Keratinocyte (primary cell): ENCODE results near the gene KHDC4. TPM values are rescaled to one million over a fixed set of nuclear protein-coding genes. Genes with fewer than 3 reads are reported as not detected.

Experiments used
- DNase-seq: peaks from one replicate; pipeline ENCODE4 v3.0.0-alpha.2; 2011; ENCODE audit warnings: low read depth, missing footprints, low spot score
- FAIRE-seq: peaks from 2 replicates; lab custom pipeline; 2011; peaks lifted over from hg19 to GRCh38; lab: Jason Lieb, UNC
- H2AFZ ChIP-seq: 2 replicates; pipeline ENCODE4 v1.6.0; 2012; ENCODE audit warnings: low read length, control low read depth, inconsistent platforms; ENCODE audit not compliant: control insufficient read depth
- H3K27ac ChIP-seq: 2 replicates; pipeline ENCODE4 v1.5.1; 2011; ENCODE audit warnings: low read length; ENCODE audit not compliant: control insufficient read depth, insufficient read depth
- H3K27me3 ChIP-seq: 3 replicates; pipeline ENCODE4 v1.6.0; 2011; ENCODE audit warnings: low read length; ENCODE audit not compliant: control insufficient read depth, insufficient read depth; ENCODE audit errors: extremely low read depth
- H3K36me3 ChIP-seq, 2 experiments: 2 replicates in 1 of 2; 3 replicates in 1 of 2; pipeline ENCODE4 v1.5.1; 2011; ENCODE audit warnings: low read length in 2 of 2, mild to moderate bottlenecking in 1 of 2; ENCODE audit not compliant: control insufficient read depth in 2 of 2, insufficient read depth in 2 of 2; ENCODE audit errors: extremely low read depth in 1 of 2
- H3K4me1 ChIP-seq: 3 replicates; pipeline ENCODE4 v1.5.1; 2011; ENCODE audit warnings: low read length; ENCODE audit not compliant: control insufficient read depth, insufficient read depth; ENCODE audit errors: extremely low read depth
- H3K4me2 ChIP-seq: 3 replicates; pipeline ENCODE4 v1.6.0; 2011; ENCODE audit warnings: low read depth, low read length; ENCODE audit not compliant: control insufficient read depth, insufficient read depth; ENCODE audit errors: extremely low read depth
- H3K4me3 ChIP-seq, 3 experiments: fragments of 200-600 bp in 1 of 3; sonication (generic) in 1 of 3; 2 replicates in 2 of 3; 3 replicates in 1 of 3; pipeline ENCODE4 v1.5.1; 2011 to 2016; ENCODE audit warnings: low read length in 3 of 3, mild to moderate bottlenecking in 3 of 3, control low read depth in 2 of 3, inconsistent platforms in 1 of 3, low read depth in 1 of 3, mixed read lengths in 1 of 3, mixed run types in 1 of 3, moderate library complexity in 1 of 3; ENCODE audit not compliant: control insufficient read depth in 2 of 3, insufficient read depth in 2 of 3; ENCODE audit errors: extremely low read depth in 1 of 3
- H3K79me2 ChIP-seq: 2 replicates; pipeline ENCODE4 v1.6.0; 2012; ENCODE audit warnings: low read length; ENCODE audit not compliant: control insufficient read depth, insufficient read depth
- H3K9ac ChIP-seq: 3 replicates; pipeline ENCODE4 v1.6.0; 2011; ENCODE audit warnings: low read length; ENCODE audit not compliant: control insufficient read depth, insufficient read depth; ENCODE audit errors: extremely low read depth
- H3K9me1 ChIP-seq: 3 replicates; pipeline ENCODE4 v1.6.0; 2011; ENCODE audit warnings: low read length; ENCODE audit not compliant: control insufficient read depth, insufficient read depth; ENCODE audit errors: extremely low read depth
- H3K9me3 ChIP-seq: 2 replicates; pipeline ENCODE4 v1.5.1; 2012; ENCODE audit warnings: low read depth, low read length; ENCODE audit not compliant: control insufficient read depth
- H4K20me1 ChIP-seq: 3 replicates; pipeline ENCODE4 v1.6.0; 2011; ENCODE audit warnings: low read length; ENCODE audit not compliant: control insufficient read depth, insufficient read depth; ENCODE audit errors: extremely low read depth
- EZH2 ChIP-seq: IDR thresholded peaks from one replicate; pipeline ENCODE4 v1.6.1; 2012; ENCODE audit warnings: inconsistent platforms, mild to moderate bottlenecking, low read length, moderate library complexity
- dilution Hi-C: fragments of 300-500 bp; cut with MboI; formaldehyde crosslinking; loops from one replicate; pipeline ENCODE4 v1.7.0; 2020; ENCODE audit warnings: low sequenced_read_pairs; ENCODE audit not compliant: extremely low pct_ligation_motif_present
- polyA plus RNA-seq, 5 experiments: library from polyadenylated mRNA; depleted of rRNA in 3 of 5; stranded (reverse) in 3 of 5; stranded (forward) in 1 of 5; unstranded in 1 of 5; fragments of >200 nt; gene quantifications; 1 replicate in 1 of 5; 2 replicates in 3 of 5; 3 replicates in 1 of 5; pipeline versions ENCODE4 v1.2.1 to v1.2.3, GENCODE V29; 2011 to 2012; ENCODE audit warnings: missing spikeins in 2 of 5, low read depth in 1 of 5, low replicate concordance in 1 of 5
- TF ChIP-seq, protein P1 (sequence below), 3 experiments: IDR thresholded peaks in 1 of 3; conservative IDR thresholded peaks in 1 of 3; optimal IDR thresholded peaks in 1 of 3; 2 replicates in 2 of 3; 3 replicates in 1 of 3; pipeline versions ENCODE3 to v1.5.1; 2011; ENCODE audit warnings: low read length in 3 of 3, mild to moderate bottlenecking in 3 of 3, moderate library complexity in 2 of 3, control low read depth in 1 of 3, inconsistent platforms in 1 of 3; ENCODE audit not compliant: insufficient read depth in 2 of 3; ENCODE audit errors: extremely low read depth in 1 of 3

Gene KHDC4
- polyA plus RNA-seq, 1 donor (not counting 4 experiments of a cell fraction or from before 2014, with no cell fraction given) = 51.3 TPM

- Histone ChIP-seq H3K9ac (peak overlapping the region; percentile 92), H4K20me1 (peaks cover 34% of the 10 kb centered on the region), H3K9me3 (no peaks in the 10 kb centered on the region), H3K36me3 (peaks cover 4 to 12% of the 10 kb centered on the region in 2 experiments), H3K4me3 (peak overlapping the region in 2 of 3 experiments; percentile 75 to 90), H3K79me2 (peaks cover 84% of the 10 kb centered on the region), H3K4me2 (peak overlapping the region; percentile 92), H3K4me1 (peaks cover 52% of the 10 kb centered on the region), H2AFZ (no peak overlapping the region), H3K9me1 (peaks cover 8% of the 10 kb centered on the region), H3K27ac (no peak overlapping the region), H3K27me3 (no peaks in the 10 kb centered on the region)
- FAIRE-seq (no peak), DNase-seq (no peak)
- no peak for TF ChIP-seq EZH2
- TF ChIP-seq, protein P1, sequence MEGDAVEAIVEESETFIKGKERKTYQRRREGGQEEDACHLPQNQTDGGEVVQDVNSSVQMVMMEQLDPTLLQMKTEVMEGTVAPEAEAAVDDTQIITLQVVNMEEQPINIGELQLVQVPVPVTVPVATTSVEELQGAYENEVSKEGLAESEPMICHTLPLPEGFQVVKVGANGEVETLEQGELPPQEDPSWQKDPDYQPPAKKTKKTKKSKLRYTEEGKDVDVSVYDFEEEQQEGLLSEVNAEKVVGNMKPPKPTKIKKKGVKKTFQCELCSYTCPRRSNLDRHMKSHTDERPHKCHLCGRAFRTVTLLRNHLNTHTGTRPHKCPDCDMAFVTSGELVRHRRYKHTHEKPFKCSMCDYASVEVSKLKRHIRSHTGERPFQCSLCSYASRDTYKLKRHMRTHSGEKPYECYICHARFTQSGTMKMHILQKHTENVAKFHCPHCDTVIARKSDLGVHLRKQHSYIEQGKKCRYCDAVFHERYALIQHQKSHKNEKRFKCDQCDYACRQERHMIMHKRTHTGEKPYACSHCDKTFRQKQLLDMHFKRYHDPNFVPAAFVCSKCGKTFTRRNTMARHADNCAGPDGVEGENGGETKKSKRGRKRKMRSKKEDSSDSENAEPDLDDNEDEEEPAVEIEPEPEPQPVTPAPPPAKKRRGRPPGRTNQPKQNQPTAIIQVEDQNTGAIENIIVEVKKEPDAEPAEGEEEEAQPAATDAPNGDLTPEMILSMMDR (optimal IDR thresholded peaks at IDR 0.05 in 1 of 3, IDR thresholded peaks at IDR 0.05 in 1 of 3, conservative IDR thresholded peaks at IDR 0.05 in 1 of 3; ENCODE audit: extremely low read depth in 1 of 3, insufficient read depth in 2 of 3, low read length in 3 of 3) = no peak
- dilution Hi-C loops = no loop called here
These were observed 41.3 kb upstream of the KHDC4 start for GRCh38 chr1:155975375-155976061.

DNA sequence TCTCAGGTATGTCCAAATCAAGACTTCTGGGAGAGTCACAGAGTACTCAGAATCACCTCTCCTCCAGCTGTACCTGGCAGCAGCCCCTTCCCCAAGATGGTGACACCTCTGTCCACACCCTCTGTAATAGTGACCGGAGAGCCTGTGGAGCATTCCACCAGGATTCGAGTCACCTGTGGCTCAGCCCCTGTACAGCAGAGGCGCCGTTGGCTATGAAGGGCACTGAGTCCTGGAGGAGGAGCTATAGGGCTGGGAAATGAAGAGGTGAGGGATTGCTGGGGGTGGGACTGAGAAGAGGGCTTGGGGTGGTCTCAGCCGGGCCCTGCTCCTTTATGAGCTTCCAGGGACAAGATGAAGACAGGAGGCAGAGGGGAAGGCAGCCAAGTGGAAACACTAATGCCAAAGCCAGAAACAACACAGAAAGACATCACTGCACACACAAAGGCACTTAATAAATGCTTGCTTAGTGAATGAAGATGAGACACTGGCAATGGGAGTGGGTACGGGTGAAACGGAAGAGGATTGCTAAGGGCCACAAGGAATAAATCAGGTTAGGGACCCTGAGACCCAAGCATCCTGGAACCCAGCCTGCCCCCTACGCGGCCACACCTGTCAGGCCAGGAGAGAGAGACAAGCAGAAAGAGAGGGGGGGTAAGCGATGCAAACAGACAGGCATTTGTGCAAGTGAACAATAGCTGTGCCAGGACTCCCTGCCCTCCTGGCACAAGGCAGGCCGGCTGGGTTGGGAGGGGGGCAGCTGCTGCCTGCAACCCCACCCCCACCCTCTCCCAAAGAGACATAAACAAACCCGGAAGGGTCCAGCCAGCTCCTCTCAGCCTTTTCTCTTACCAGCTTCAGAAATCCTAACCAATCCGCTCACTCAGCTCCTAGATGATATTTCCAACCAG is 40.2 kb upstream of the KHDC4 start:
- Histone ChIP-seq H3K9me3 (no peaks in the 10 kb centered on the region), H3K79me2 (peaks cover 94% of the 10 kb centered on the region), H4K20me1 (peaks cover 34% of the 10 kb centered on the region), H3K36me3 (peaks cover 8 to 17% of the 10 kb centered on the region in 2 experiments), H3K27me3 (no peaks in the 10 kb centered on the region), H3K9me1 (peaks cover 6% of the 10 kb centered on the region), H3K4me1 (peaks cover 42% of the 10 kb centered on the region), H3K27ac (no peak overlapping the region), H3K4me3 (peak overlapping the region in 1 of 3 experiments; percentile 39), H3K9ac (no peak overlapping the region), H3K4me2 (peak overlapping the region; percentile 92), H2AFZ (no peak overlapping the region)
- dilution Hi-C loops = no loop called here
- no peak for DNase-seq
- no peak for FAIRE-seq
- TF ChIP-seq, protein P1 (optimal IDR thresholded peaks at IDR 0.05 in 1 of 3, IDR thresholded peaks at IDR 0.05 in 1 of 3, conservative IDR thresholded peaks at IDR 0.05 in 1 of 3; ENCODE audit: extremely low read depth in 1 of 3, insufficient read depth in 2 of 3, low read length in 3 of 3) = no peak
- no peak for TF ChIP-seq EZH2
